H1 (cell line): ENCODE results near the gene RALGAPA2. TPM values are rescaled to one million over a fixed set of nuclear protein-coding genes. Genes with fewer than 3 reads are reported as not detected.

Experiments
- CTCF ChIA-PET: fragments of 300-600 bp; sonication (Branson Sonifier 250); formaldehyde crosslinking; loops from one replicate; lab custom pipeline; 2021; ENCODE audit not compliant: partially characterized antibody; lab: Charles Lee
- POLR2A ChIA-PET: fragments of 300-600 bp; sonication (Branson Sonifier 250); formaldehyde crosslinking; loops from one replicate; lab custom pipeline; 2021; ENCODE audit warnings: inconsistent platforms; ENCODE audit not compliant: partially characterized antibody; lab: Charles Lee
- DNase-seq, 2 experiments: peaks; one replicate each; pipeline versions ENCODE4 v3.0.0 to v3.0.0-alpha.2; 2010 to 2022; ENCODE audit warnings: low spot score in 2 of 2, low read depth in 1 of 2, mixed read lengths in 1 of 2
- FAIRE-seq: peaks from 2 replicates; lab custom pipeline; 2011; peaks lifted over from hg19 to GRCh38; lab: Jason Lieb, UNC
- H2AFZ ChIP-seq: 2 replicates; pipeline ENCODE4 v1.8.1; 2012; ENCODE audit warnings: low read length, inconsistent platforms
- H2AK5ac ChIP-seq: 2 replicates; pipeline ENCODE4 v1.6.1; 2013; ENCODE audit warnings: low read depth, low read length
- H2BK120ac ChIP-seq: replicated peaks from 2 replicates; pipeline ENCODE3; 2013; ENCODE audit warnings: low read depth, low read length, inconsistent platforms
- H2BK12ac ChIP-seq: 2 replicates; pipeline ENCODE4 v1.6.1; 2013; ENCODE audit warnings: low read depth, low read length
- H2BK15ac ChIP-seq: 2 replicates; pipeline ENCODE4 v1.6.1; 2013; ENCODE audit warnings: low read length
- H2BK20ac ChIP-seq: 2 replicates; pipeline ENCODE4 v1.6.1; 2013; ENCODE audit warnings: low read length
- H2BK5ac ChIP-seq: 2 replicates; pipeline ENCODE4 v1.6.1; 2013; ENCODE audit warnings: low read depth, low read length
- H3K14ac ChIP-seq: 2 replicates; pipeline ENCODE4 v1.6.1; 2013; ENCODE audit warnings: inconsistent platforms; ENCODE audit not compliant: insufficient read length
- H3K18ac ChIP-seq: 2 replicates; pipeline ENCODE4 v1.6.1; 2013; ENCODE audit warnings: low read length; ENCODE audit errors: extremely low read depth
- H3K23ac ChIP-seq: 2 replicates; pipeline ENCODE4 v1.6.1; 2013; ENCODE audit warnings: inconsistent platforms; ENCODE audit not compliant: insufficient read length
- H3K23me2 ChIP-seq: 2 replicates; pipeline ENCODE4 v1.6.1; 2013; ENCODE audit warnings: low read depth, low read length
- H3K27ac ChIP-seq: 2 replicates; pipeline ENCODE4 v1.6.1; 2011; ENCODE audit warnings: low read depth, low read length, inconsistent platforms
- H3K27me3 ChIP-seq, 4 experiments: replicated peaks in 1 of 4; 1 replicate in 1 of 4; 2 replicates in 3 of 4; pipeline versions ENCODE4 v1.6.1 to v1.8.1; 2011 to 2013; ENCODE audit warnings: low read length in 3 of 4, mild to moderate bottlenecking in 3 of 4, inconsistent platforms in 2 of 4, mixed read lengths in 2 of 4, moderate library complexity in 1 of 4; ENCODE audit not compliant: control insufficient read depth in 3 of 4, insufficient read depth in 3 of 4; ENCODE audit errors: extremely low read depth in 1 of 4
- H3K36me3 ChIP-seq, 4 experiments: 2 replicates each; pipeline versions ENCODE4 v1.6.1 to v1.8.1; 2011 to 2013; ENCODE audit warnings: mild to moderate bottlenecking in 4 of 4, low read length in 3 of 4, moderate library complexity in 2 of 4, control low read depth in 1 of 4, inconsistent platforms in 1 of 4; ENCODE audit not compliant: insufficient read depth in 4 of 4, control insufficient read depth in 2 of 4
- H3K4ac ChIP-seq: replicated peaks from 2 replicates; pipeline ENCODE3; 2013; ENCODE audit warnings: low read length, low read depth, mixed read lengths, inconsistent platforms; ENCODE audit not compliant: insufficient read length
- H3K4me1 ChIP-seq, 4 experiments: replicated peaks in 1 of 4; 1 replicate in 1 of 4; 2 replicates in 3 of 4; pipeline versions ENCODE4 v1.6.1 to v1.8.1; 2011 to 2013; ENCODE audit warnings: low read length in 3 of 4, inconsistent platforms in 2 of 4, mixed read lengths in 1 of 4; ENCODE audit not compliant: insufficient read depth in 4 of 4, control insufficient read depth in 3 of 4
- H3K4me2 ChIP-seq, 2 experiments: 2 replicates each; pipeline versions ENCODE4 v1.6.1 to v1.8.1; 2011 to 2013; ENCODE audit warnings: low read depth in 2 of 2, low read length in 2 of 2, control low read depth in 1 of 2, inconsistent platforms in 1 of 2, mild to moderate bottlenecking in 1 of 2; ENCODE audit not compliant: insufficient read depth in 1 of 2
- H3K4me3 ChIP-seq, 4 experiments: fragments of 200-600, 300-600 bp in 1 of 4; sonication (generic), shearing (Covaris generic), sonication (Bioruptor Twin) in 1 of 4; 2 replicates each; pipeline versions ENCODE4 v1.5.1 to v1.8.1; 2011 to 2016; ENCODE audit warnings: low read length in 4 of 4, low read depth in 3 of 4, control low read depth in 2 of 4, inconsistent platforms in 2 of 4, mild to moderate bottlenecking in 2 of 4, mixed read lengths in 1 of 4, moderate library complexity in 1 of 4; ENCODE audit not compliant: insufficient read depth in 2 of 4; ENCODE audit errors: extremely low read depth in 1 of 4
- H3K56ac ChIP-seq: replicated peaks from 2 replicates; pipeline ENCODE3; 2013; ENCODE audit warnings: low read depth, mild to moderate bottlenecking, mixed read lengths, low read length, inconsistent platforms; ENCODE audit not compliant: insufficient read length
- H3K79me1 ChIP-seq: 2 replicates; pipeline ENCODE4 v1.6.1; 2013; ENCODE audit warnings: low read depth, low read length, control low read depth
- H3K79me2 ChIP-seq, 2 experiments: 2 replicates each; pipeline versions ENCODE4 v1.6.1 to v1.8.1; 2012 to 2013; ENCODE audit warnings: low read length in 2 of 2, mild to moderate bottlenecking in 2 of 2, inconsistent platforms in 1 of 2; ENCODE audit not compliant: insufficient read depth in 2 of 2, control insufficient read depth in 1 of 2
- H3K9ac ChIP-seq, 4 experiments: replicated peaks in 1 of 4; 1 replicate in 1 of 4; 2 replicates in 3 of 4; pipeline versions ENCODE4 v1.6.1 to v1.8.1; 2011 to 2013; ENCODE audit warnings: low read depth in 3 of 4, low read length in 3 of 4, control low read depth in 2 of 4, mild to moderate bottlenecking in 2 of 4, moderate library complexity in 2 of 4, inconsistent platforms in 1 of 4; ENCODE audit errors: extremely low read depth in 1 of 4
- H3K9me3 ChIP-seq, 2 experiments: 2 replicates each; pipeline versions ENCODE4 v1.6.1 to v1.8.1; 2012 to 2013; ENCODE audit warnings: mild to moderate bottlenecking in 2 of 2, moderate library complexity in 2 of 2, control low read depth in 1 of 2, inconsistent platforms in 1 of 2, low read depth in 1 of 2, low read length in 1 of 2, mixed read lengths in 1 of 2; ENCODE audit not compliant: insufficient read depth in 2 of 2
- H4K20me1 ChIP-seq, 2 experiments: replicated peaks in 1 of 2; 2 replicates each; pipeline versions ENCODE3 to v1.8.1; 2011 to 2013; ENCODE audit warnings: inconsistent platforms in 2 of 2, low read length in 2 of 2, mild to moderate bottlenecking in 1 of 2; ENCODE audit not compliant: insufficient read depth in 2 of 2, control insufficient read depth in 1 of 2
- H4K5ac ChIP-seq: 2 replicates; pipeline ENCODE4 v1.6.1; 2013; ENCODE audit warnings: low read length, low read depth, mixed read lengths, inconsistent platforms; ENCODE audit not compliant: insufficient read length
- H4K8ac ChIP-seq: 2 replicates; pipeline ENCODE4 v1.8.0; 2013; ENCODE audit warnings: mild to moderate bottlenecking, moderate library complexity, low read length, inconsistent platforms; ENCODE audit not compliant: insufficient read depth; ENCODE audit errors: extremely low read depth
- H4K91ac ChIP-seq: replicated peaks from 2 replicates; pipeline ENCODE3; 2013; ENCODE audit warnings: low read length, mixed read lengths, inconsistent platforms; ENCODE audit not compliant: insufficient read length
- BCL11A ChIP-seq, 2 experiments: IDR thresholded peaks; one replicate each; pipeline ENCODE4 v1.6.1; 2011; ENCODE audit warnings: low read depth in 2 of 2, low read length in 2 of 2, mild to moderate bottlenecking in 2 of 2
- BRCA1 ChIP-seq: IDR thresholded peaks from 2 replicates; pipeline ENCODE4 v1.6.1; 2012; ENCODE audit warnings: low read depth, low read length, improper control_type of control experiment
- CBX5 ChIP-seq: fragments of 300-800, 300-1000 bp; sonication (generic); IDR thresholded peaks from 2 replicates; pipeline ENCODE4 v1.7.1; 2016; ENCODE audit warnings: antibody characterized with exemption, low read length, low read depth
- CBX8 ChIP-seq: fragments of 300-800, 300-1000 bp; sonication (generic); IDR thresholded peaks from 2 replicates; pipeline ENCODE4 v1.7.1; 2016; ENCODE audit warnings: low read depth, low read length, borderline replicate concordance
- HDAC2 ChIP-seq, 2 experiments: fragments of 300-600 bp in 1 of 2; sonication (generic) in 1 of 2; IDR thresholded peaks; 2 replicates each; pipeline ENCODE4 v1.6.1; 2011 to 2012; ENCODE audit warnings: low read depth in 2 of 2, low read length in 2 of 2, mild to moderate bottlenecking in 2 of 2, moderate library complexity in 2 of 2, borderline replicate concordance in 1 of 2, inconsistent platforms in 1 of 2
- KDM1A ChIP-seq: fragments of 200-600, 300-600 bp; sonication (generic); IDR thresholded peaks from 2 replicates; pipeline ENCODE4 v1.7.1; 2016; ENCODE audit warnings: mild to moderate bottlenecking, low read length, borderline replicate concordance
- KDM4A ChIP-seq: IDR thresholded peaks from one replicate; pipeline ENCODE4 v1.7.1; 2012; ENCODE audit warnings: low read depth, mild to moderate bottlenecking, moderate library complexity, low read length, inconsistent platforms; ENCODE audit not compliant: severe bottlenecking
- MAX ChIP-seq: IDR thresholded peaks from 2 replicates; pipeline ENCODE4 v1.6.1; 2012; ENCODE audit warnings: inconsistent platforms
- NRF1 ChIP-seq: IDR thresholded peaks from 2 replicates; pipeline ENCODE4 v1.6.1; 2011; ENCODE audit warnings: mild to moderate bottlenecking, low read depth, low read length, improper control_type of control experiment
- RAD21 ChIP-seq, 2 experiments: IDR thresholded peaks in 1 of 2; conservative IDR thresholded peaks in 1 of 2; 2 replicates each; pipeline ENCODE4 v1.6.1; 2011; ENCODE audit warnings: low read depth in 2 of 2, low read length in 2 of 2, improper control_type of control experiment in 1 of 2, inconsistent platforms in 1 of 2, mild to moderate bottlenecking in 1 of 2, moderate library complexity in 1 of 2
- RBBP5 ChIP-seq: IDR thresholded peaks from 2 replicates; pipeline ENCODE4 v1.7.1; 2012; ENCODE audit warnings: low read depth, mild to moderate bottlenecking, inconsistent platforms, low read length, moderate library complexity, borderline replicate concordance
- SIX5 ChIP-seq: IDR thresholded peaks from 2 replicates; pipeline ENCODE4 v1.6.1; 2011; ENCODE audit warnings: mild to moderate bottlenecking, low read depth, low read length
- SP2 ChIP-seq: IDR thresholded peaks from 2 replicates; pipeline ENCODE4 v1.6.1; 2012; ENCODE audit warnings: mild to moderate bottlenecking, low read length, inconsistent platforms
- YY1 ChIP-seq: IDR thresholded peaks from 2 replicates; pipeline ENCODE4 v1.6.1; 2011; ENCODE audit warnings: low read depth, mild to moderate bottlenecking, low read length
- WGBS, 2 experiments: shearing (Covaris generic) in 1 of 2; methylation state at CpG; one replicate each; pipeline versions ENCODE4 v1.1.6 to v1.1.7; 2013 to 2015; ENCODE audit warnings: low lambda C conversion rate in 2 of 2, mixed read lengths in 2 of 2, inconsistent platforms in 1 of 2, low coverage in 1 of 2, missing lambda C conversion rate in 1 of 2; ENCODE audit not compliant: insufficient replicate concordance in 2 of 2, insufficient coverage in 1 of 2, insufficient read length in 1 of 2; ENCODE audit errors: extremely low coverage in 1 of 2, missing lambda C conversion rate in 1 of 2; 5-methylcytosine and 5-hydroxymethylcytosine counted together
- polyA plus RNA-seq, 7 experiments: library from polyadenylated mRNA; depleted of rRNA in 3 of 7; stranded (reverse) in 5 of 7; unstranded in 2 of 7; fragments of >200 nt in 5 of 7; fragments of 200-250 nt in 2 of 7; gene quantifications; 1 replicate in 5 of 7; 2 replicates in 1 of 7; 4 replicates in 1 of 7; pipeline versions ENCODE4 v1.2.1 to v1.2.3, GENCODE V29; 2011 to 2013; ENCODE audit warnings: missing spikeins in 2 of 7, mixed read lengths in 2 of 7
- total RNA-seq: library from RNA; stranded (reverse); fragmentation: NEBNext Ultra II Directional; extraction: Animal tissue kit (Norgen Biotek cat#: 25700); gene quantifications from 2 replicates; pipeline ENCODE4 v1.2.1, GENCODE V29; 2021

Gene RALGAPA2
- total and polyA plus RNA-seq, 2 of the 8 experiments (the other 6 are each of a cell fraction or from before 2014, with no cell fraction given), result 5.1 to 25.5 TPM

GRCh38 chr20:20499439-20499838, 213.0 kb downstream of the RALGAPA2 start:
- no peak for FAIRE-seq
- H2BK5ac ChIP-seq, result no peak overlapping the region
- CTCF ChIA-PET, result interaction anchor here (0.7 to 1.8 kb wide), 8 partner anchors 9 to 260 kb away, joined by 3 to 4 read pairs (median 3); no protein-coding TSS in a partner anchor
- TF ChIP-seq NRF1, result no peak
- TF ChIP-seq CBX8, result no peak
- TF ChIP-seq HDAC2 (IDR thresholded peaks at IDR 0.05; ENCODE audit: borderline replicate concordance in 1 of 2, low read depth in 2 of 2, low read length in 2 of 2), result no peak
- TF ChIP-seq KDM4A, result no peak
- TF ChIP-seq YY1, result no peak
- no peak for TF ChIP-seq SIX5
- TF ChIP-seq MAX, result peak; percentile 68
- peak; percentile 10 to 19; a peak in 1 of 4 replicates for TF ChIP-seq RAD21 (IDR thresholded peaks at IDR 0.05 in 1 of 2, conservative IDR thresholded peaks at IDR 0.05 in 1 of 2; ENCODE audit: low read depth in 2 of 2, low read length in 2 of 2)
- TF ChIP-seq KDM1A, result no peak
- TF ChIP-seq SP2, result no peak
- no peak for TF ChIP-seq CBX5
- no peak for TF ChIP-seq BRCA1
- no peak for TF ChIP-seq BCL11A (IDR thresholded peaks at IDR 0.05; ENCODE audit: low read depth in 2 of 2, low read length in 2 of 2)
- TF ChIP-seq RBBP5, result no peak

More at GRCh38 chr20:20499439-20499838, 213.0 kb downstream of the RALGAPA2 start:
- Histone ChIP-seq H3K4me3 (no peak overlapping the region), H3K23me2 (no peaks in the 10 kb centered on the region), H3K36me3 (peaks cover 2 to 6% (median 4%) of the 10 kb centered on the region in 4 experiments; a peak in 4 of 8 replicates), H3K79me1 (no peaks in the 10 kb centered on the region), H2AFZ (no peak overlapping the region), H3K14ac (no peak overlapping the region), H3K18ac (no peak overlapping the region), H3K4ac (no peak overlapping the region), H2BK20ac (no peak overlapping the region), H3K9ac (no peak overlapping the region), H3K27ac (no peak overlapping the region), H2AK5ac (no peak overlapping the region), H3K27me3 (no peaks in the 10 kb centered on the region), H2BK12ac (no peak overlapping the region), H3K79me2 (no peaks in the 10 kb centered on the region), H3K23ac (no peak overlapping the region), H2BK15ac (no peak overlapping the region), H4K91ac (no peak overlapping the region), H4K20me1 (no peaks in the 10 kb centered on the region), H4K8ac (no peak overlapping the region), H3K56ac (no peak overlapping the region), H4K5ac (no peak overlapping the region), H2BK120ac (no peak overlapping the region), H3K4me2 (no peak overlapping the region), H3K4me1 (no peaks in the 10 kb centered on the region; a peak in 1 of 7 replicates), H3K9me3 (no peaks in the 10 kb centered on the region)
- POLR2A ChIA-PET, result interaction anchor here (1.6 kb wide), 1 partner anchor 10 kb away, joined by 3 read pairs; no protein-coding TSS in a partner anchor
- DNase-seq, result no peak
- 82% methylated on average over 5 of the region's 5 CpGs; no CpG with 5 or more reads in 1 of the 2 experiments for WGBS, 2 experiments
